ENCODE measurements around the gene FAM13A.

The FAM13A gene

DNA sequence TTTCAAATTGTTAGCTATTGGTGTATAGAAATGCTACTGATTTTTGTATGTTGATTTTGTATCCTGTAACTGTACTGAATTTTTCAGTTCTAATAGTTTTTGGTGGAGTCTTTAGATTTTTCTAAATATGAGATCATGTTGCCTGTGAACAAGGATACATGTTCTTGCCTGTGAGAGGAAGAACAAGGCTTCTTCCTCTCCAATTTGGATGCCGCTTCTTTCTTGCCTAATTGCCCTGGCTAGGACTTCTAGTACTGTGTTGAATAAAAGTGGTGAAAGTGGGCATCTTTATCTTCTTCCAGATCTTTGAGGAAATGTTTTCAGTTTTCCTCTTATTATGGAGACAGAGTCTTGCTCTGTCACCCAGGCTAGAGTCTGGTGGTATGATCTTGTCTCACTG is 343.2 kb downstream of the FAM13A start:
- Mint-ChIP-seq H3K9me3 (peaks cover 19 to 29% of the 10 kb centered on the region in 2 donors), H3K4me3 (no peak overlapping the region), H3K27ac (peak overlapping the region in 1 of 2 donors; percentile 85), H3K4me1 (no peaks in the 10 kb centered on the region), H3K27me3 (no peaks in the 10 kb centered on the region)
- ATAC-seq (no peak), DNase-seq (no peak)

- Mint-ChIP-seq H3K4me3 (no peak overlapping the region), H3K9me3 (peaks cover 4 to 6% of the 10 kb centered on the region in 2 donors), H3K4me1 (peaks cover 9% of the 10 kb centered on the region), H3K27me3 (no peaks in the 10 kb centered on the region), H3K27ac (no peak overlapping the region)
- ATAC-seq = peak; percentile 54
- DNase-seq = no peak
Observed at GRCh38 chr4:88709989-88710388, 347.0 kb downstream of the FAM13A start.

GRCh38 chr4:88706574-88706973 is 350.4 kb downstream of the FAM13A start:
- H3K27ac Mint-ChIP-seq = no peak overlapping the region
- DNase-seq (no peak), ATAC-seq (no peak)
- H3K4me3 Mint-ChIP-seq = no peak overlapping the region
- peaks cover 0 to under 1% of the 10 kb centered on the region in 2 donors for H3K9me3 Mint-ChIP-seq
- H3K4me1 Mint-ChIP-seq = peaks cover 14% of the 10 kb centered on the region
- no peaks in the 10 kb centered on the region for H3K27me3 Mint-ChIP-seq

GRCh38 chr4:88705805-88706492 is 351.0 kb downstream of the FAM13A start:
- ATAC-seq (no peak), DNase-seq (no peak)
- H3K27me3 Mint-ChIP-seq = no peaks in the 10 kb centered on the region
- H3K4me1 Mint-ChIP-seq = peaks cover 14% of the 10 kb centered on the region
- no peaks in the 10 kb centered on the region for H3K9me3 Mint-ChIP-seq
- no peak overlapping the region for H3K4me3 Mint-ChIP-seq
- H3K27ac Mint-ChIP-seq = no peak overlapping the region

DNA sequence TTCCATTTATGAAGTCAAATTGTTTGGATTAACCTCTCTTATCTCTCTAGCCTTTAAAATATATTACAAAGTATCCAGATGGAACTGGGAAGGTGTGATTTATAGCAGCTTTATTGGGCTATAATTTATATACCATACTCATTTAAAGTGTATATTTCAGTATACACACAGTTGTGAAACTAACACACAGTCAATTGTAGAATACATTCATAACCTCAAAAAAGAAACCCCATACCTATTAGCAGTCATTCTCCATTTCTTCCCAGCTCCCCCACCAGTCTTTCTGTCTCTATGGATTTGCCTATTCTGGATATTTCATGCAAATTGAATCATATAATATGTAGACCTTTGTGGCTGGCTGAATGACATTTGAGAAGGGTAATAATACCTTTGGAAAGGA is 351.8 kb downstream of the FAM13A start:
- no peak overlapping the region for H3K4me3 Mint-ChIP-seq
- peaks cover 14% of the 10 kb centered on the region for H3K4me1 Mint-ChIP-seq
- DNase-seq = no peak
- H3K9me3 Mint-ChIP-seq = no peaks in the 10 kb centered on the region
- no peaks in the 10 kb centered on the region for H3K27me3 Mint-ChIP-seq
- peak overlapping the region in 1 of 2 donors; percentile 49 for H3K27ac Mint-ChIP-seq
- peak; percentile 71 for ATAC-seq

DNA sequence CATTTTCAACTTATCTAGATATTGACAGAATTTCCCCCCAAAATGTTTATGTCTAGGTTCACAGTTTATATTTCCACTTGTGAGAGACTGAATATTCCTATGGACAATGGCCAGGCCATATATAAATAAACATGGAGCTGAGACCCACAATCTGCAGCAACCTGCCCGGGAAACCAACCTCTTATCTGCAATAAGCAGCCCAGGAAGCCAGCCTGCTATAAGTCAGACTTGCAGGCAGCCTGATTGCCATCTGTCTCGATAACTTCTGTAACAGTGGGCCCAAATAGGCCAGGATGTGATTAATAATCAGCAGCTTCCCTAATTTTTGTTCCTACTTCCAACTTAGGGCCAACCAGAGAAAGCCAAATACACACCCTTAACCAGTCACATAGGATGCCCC is 354.2 kb downstream of the FAM13A start:
- ATAC-seq (no peak), DNase-seq (no peak)
- Mint-ChIP-seq H3K27ac (no peak overlapping the region), H3K27me3 (no peaks in the 10 kb centered on the region), H3K4me1 (peaks cover 25% of the 10 kb centered on the region), H3K9me3 (peaks cover 0 to 6% of the 10 kb centered on the region in 2 donors), H3K4me3 (no peak overlapping the region)

- peaks cover 0 to 6% of the 10 kb centered on the region in 2 donors for H3K9me3 Mint-ChIP-seq
- H3K4me1 Mint-ChIP-seq = peaks cover 23% of the 10 kb centered on the region
- H3K4me3 Mint-ChIP-seq = no peak overlapping the region
- ATAC-seq (no peak), DNase-seq (no peak)
- H3K27ac Mint-ChIP-seq = no peak overlapping the region
- H3K27me3 Mint-ChIP-seq = no peaks in the 10 kb centered on the region
Observed at GRCh38 chr4:88698519-88698918, 358.5 kb downstream of the FAM13A start.

GRCh38 chr4:88697588-88698329 is 359.2 kb downstream of the FAM13A start, which contains the start of gene NAP1L5:
NAP1L5 (minus strand) TSS chr4:88697829; CDS start chr4:88697754, 75 bp downstream.
- ATAC-seq (peak; percentile 95), DNase-seq (peak; percentile 52 to 74)
- H3K27ac Mint-ChIP-seq = peak within 1 kb of the TSS; percentile 86 to 96
- H3K27me3 Mint-ChIP-seq = no peaks in the 10 kb centered on the region
- peaks cover 18% of the 10 kb centered on the region for H3K4me1 Mint-ChIP-seq
- peaks cover 0 to 6% of the 10 kb centered on the region in 2 donors for H3K9me3 Mint-ChIP-seq
- H3K4me3 Mint-ChIP-seq = peak within 1 kb of the TSS; percentile 81 to 91

- Mint-ChIP-seq H3K27ac (peak overlapping the region; percentile 86 to 96), H3K4me1 (peaks cover 18% of the 10 kb centered on the region), H3K9me3 (peaks cover 0 to 6% of the 10 kb centered on the region in 2 donors), H3K4me3 (peak overlapping the region; percentile 81 to 91), H3K27me3 (no peaks in the 10 kb centered on the region)
- DNase-seq = no peak
- peak; percentile 50 for ATAC-seq
Observed at GRCh38 chr4:88697141-88697540, 359.8 kb downstream of the FAM13A start.

DNA sequence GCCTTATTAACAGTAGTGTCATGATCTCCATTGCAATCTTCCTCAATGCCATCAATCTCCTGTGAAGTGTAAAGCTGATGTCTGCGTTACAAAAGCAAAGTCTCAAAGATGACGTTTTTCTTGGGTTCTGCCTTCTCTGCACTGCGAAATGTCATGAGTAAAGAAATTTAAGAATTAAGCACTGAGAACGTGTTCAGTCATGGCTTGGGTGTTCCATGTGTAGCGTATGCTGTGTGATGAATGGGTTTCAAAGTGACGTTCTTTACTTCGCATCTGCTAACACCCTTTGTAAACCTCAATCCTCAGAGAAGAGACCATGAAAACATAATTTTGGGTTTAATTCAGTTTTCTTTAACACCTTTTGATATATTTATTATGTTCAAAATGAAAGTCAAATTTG is 360.4 kb downstream of the FAM13A start:
- Mint-ChIP-seq H3K4me3 (peak overlapping the region; percentile 81 to 91), H3K27me3 (no peaks in the 10 kb centered on the region), H3K9me3 (peaks cover 0 to 6% of the 10 kb centered on the region in 2 donors), H3K4me1 (peaks cover 18% of the 10 kb centered on the region), H3K27ac (peak overlapping the region in 1 of 2 donors; percentile 86)
- ATAC-seq (no peak), DNase-seq (no peak)

GRCh38 chr4:88693792-88694191 is 363.2 kb downstream of the FAM13A start:
- no peak for DNase-seq
- Mint-ChIP-seq H3K4me1 (peaks cover 12% of the 10 kb centered on the region), H3K27ac (no peak overlapping the region), H3K27me3 (no peaks in the 10 kb centered on the region), H3K9me3 (peaks cover 0 to 6% of the 10 kb centered on the region in 2 donors), H3K4me3 (no peak overlapping the region)
- ATAC-seq = no peak

GRCh38 chr4:88690355-88690754 is 366.6 kb downstream of the FAM13A start:
- Mint-ChIP-seq H3K27ac (no peak overlapping the region), H3K9me3 (no peaks in the 10 kb centered on the region), H3K4me1 (no peaks in the 10 kb centered on the region), H3K4me3 (no peak overlapping the region), H3K27me3 (no peaks in the 10 kb centered on the region)
- ATAC-seq (no peak), DNase-seq (no peak)

DNA sequence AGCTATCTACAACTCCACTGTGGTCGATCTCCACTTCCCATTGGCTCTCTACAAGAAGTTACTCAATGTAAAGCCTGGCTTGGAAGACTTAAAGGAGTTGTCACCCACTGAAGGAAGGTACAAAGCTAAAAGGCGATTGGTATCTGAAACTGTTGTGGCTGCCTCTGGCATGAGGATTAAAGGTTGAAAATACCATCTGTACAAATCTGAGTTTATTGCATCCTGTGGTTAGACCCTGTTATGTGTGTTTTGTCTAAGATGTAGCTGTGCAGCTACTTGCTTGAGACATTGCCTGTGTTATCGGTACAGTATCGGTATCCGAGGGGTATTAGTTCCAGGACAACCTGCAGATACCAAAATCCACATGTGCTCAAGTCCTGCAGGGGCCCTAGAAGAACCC is 375.8 kb downstream of the FAM13A start:
- Mint-ChIP-seq H3K4me3 (no peak overlapping the region), H3K4me1 (peaks cover 7% of the 10 kb centered on the region)
- DNase-seq = no peak

More for the DNA sequence above, 375.8 kb downstream of the FAM13A start:
- Mint-ChIP-seq H3K27ac (no peak overlapping the region), H3K27me3 (no peaks in the 10 kb centered on the region), H3K9me3 (no peaks in the 10 kb centered on the region)
- ATAC-seq = no peak

Measured in stimulated activated naive CD8-positive, alpha-beta T cell treated with anti-CD3 and anti-CD28 coated beads, Interleukin-15, amount 100 ng/mL, for 72 hours (primary cell).